ENCODE measurements around the gene MORC3. TPM values are rescaled to one million over a fixed set of nuclear protein-coding genes. Genes with fewer than 3 reads are reported as not detected.
"Not testable (repeated sequence)": the region's sequence is repeated elsewhere in the genome, so short reads cannot be mapped to it uniquely, and the experiment has no call there.

The MORC3 gene, protein sequence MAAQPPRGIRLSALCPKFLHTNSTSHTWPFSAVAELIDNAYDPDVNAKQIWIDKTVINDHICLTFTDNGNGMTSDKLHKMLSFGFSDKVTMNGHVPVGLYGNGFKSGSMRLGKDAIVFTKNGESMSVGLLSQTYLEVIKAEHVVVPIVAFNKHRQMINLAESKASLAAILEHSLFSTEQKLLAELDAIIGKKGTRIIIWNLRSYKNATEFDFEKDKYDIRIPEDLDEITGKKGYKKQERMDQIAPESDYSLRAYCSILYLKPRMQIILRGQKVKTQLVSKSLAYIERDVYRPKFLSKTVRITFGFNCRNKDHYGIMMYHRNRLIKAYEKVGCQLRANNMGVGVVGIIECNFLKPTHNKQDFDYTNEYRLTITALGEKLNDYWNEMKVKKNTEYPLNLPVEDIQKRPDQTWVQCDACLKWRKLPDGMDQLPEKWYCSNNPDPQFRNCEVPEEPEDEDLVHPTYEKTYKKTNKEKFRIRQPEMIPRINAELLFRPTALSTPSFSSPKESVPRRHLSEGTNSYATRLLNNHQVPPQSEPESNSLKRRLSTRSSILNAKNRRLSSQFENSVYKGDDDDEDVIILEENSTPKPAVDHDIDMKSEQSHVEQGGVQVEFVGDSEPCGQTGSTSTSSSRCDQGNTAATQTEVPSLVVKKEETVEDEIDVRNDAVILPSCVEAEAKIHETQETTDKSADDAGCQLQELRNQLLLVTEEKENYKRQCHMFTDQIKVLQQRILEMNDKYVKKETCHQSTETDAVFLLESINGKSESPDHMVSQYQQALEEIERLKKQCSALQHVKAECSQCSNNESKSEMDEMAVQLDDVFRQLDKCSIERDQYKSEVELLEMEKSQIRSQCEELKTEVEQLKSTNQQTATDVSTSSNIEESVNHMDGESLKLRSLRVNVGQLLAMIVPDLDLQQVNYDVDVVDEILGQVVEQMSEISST
- total RNA-seq (51.6 TPM), polyA plus RNA-seq (ENCODE audit: insufficient read depth in 1 of 8, insufficient read length in 8 of 8, low replicate concordance in 1 of 8) (10 to 100 TPM; 34.7 to 46.0 (median 36.2) TPM)
- long read RNA-seq, donor 1, full-length matches to known transcripts, result 2 of 10 reads
- long read RNA-seq, donor 1, partial matches to known transcripts, result 8 of 10 reads
- long read RNA-seq, donor 1, other reads (novel, unspliced or antisense), result 0 of 10 reads
- long read RNA-seq, donor 2, result 0 reads
- long read RNA-seq, donor 3, full-length matches to known transcripts, result 3 of 3 reads
- long read RNA-seq, donor 3, partial matches to known transcripts, result 0 of 3 reads
- long read RNA-seq, donor 3, other reads (novel, unspliced or antisense), result 0 of 3 reads
- long read RNA-seq, donor 4, full-length matches to known transcripts, result 3 of 3 reads
- long read RNA-seq, donor 4, partial matches to known transcripts, result 0 of 3 reads
- long read RNA-seq, donor 4, other reads (novel, unspliced or antisense), result 0 of 3 reads
- long read RNA-seq, donor 5, full-length matches to known transcripts, result 2 of 14 reads
- long read RNA-seq, donor 5, partial matches to known transcripts, result 12 of 14 reads
- long read RNA-seq, donor 5, other reads (novel, unspliced or antisense), result 0 of 14 reads
- long read RNA-seq, donor 6, full-length matches to known transcripts, result 6 of 12 reads
- long read RNA-seq, donor 6, partial matches to known transcripts, result 6 of 12 reads
- long read RNA-seq, donor 6, other reads (novel, unspliced or antisense), result 0 of 12 reads
- long read RNA-seq, donor 7, full-length matches to known transcripts, result 6 of 13 reads
- long read RNA-seq, donor 7, partial matches to known transcripts, result 7 of 13 reads
- long read RNA-seq, donor 7, other reads (novel, unspliced or antisense), result 0 of 13 reads
- long read RNA-seq, donor 8, full-length matches to known transcripts, result 4 of 4 reads
- long read RNA-seq, donor 8, partial matches to known transcripts, result 0 of 4 reads
- long read RNA-seq, donor 8, other reads (novel, unspliced or antisense), result 0 of 4 reads
- long read RNA-seq, donor 9, full-length matches to known transcripts, result 2 of 26 reads
- long read RNA-seq, donor 9, partial matches to known transcripts, result 24 of 26 reads
- long read RNA-seq, donor 9, other reads (novel, unspliced or antisense), result 0 of 26 reads
- long read RNA-seq, donor 10, full-length matches to known transcripts, result 3 of 13 reads
- long read RNA-seq, donor 10, partial matches to known transcripts, result 10 of 13 reads
- long read RNA-seq, donor 10, other reads (novel, unspliced or antisense), result 0 of 13 reads
- long read RNA-seq, donor 11, full-length matches to known transcripts, result 1 of 45 reads
- long read RNA-seq, donor 11, partial matches to known transcripts, result 44 of 45 reads
- long read RNA-seq, donor 11, other reads (novel, unspliced or antisense), result 0 of 45 reads

DNA sequence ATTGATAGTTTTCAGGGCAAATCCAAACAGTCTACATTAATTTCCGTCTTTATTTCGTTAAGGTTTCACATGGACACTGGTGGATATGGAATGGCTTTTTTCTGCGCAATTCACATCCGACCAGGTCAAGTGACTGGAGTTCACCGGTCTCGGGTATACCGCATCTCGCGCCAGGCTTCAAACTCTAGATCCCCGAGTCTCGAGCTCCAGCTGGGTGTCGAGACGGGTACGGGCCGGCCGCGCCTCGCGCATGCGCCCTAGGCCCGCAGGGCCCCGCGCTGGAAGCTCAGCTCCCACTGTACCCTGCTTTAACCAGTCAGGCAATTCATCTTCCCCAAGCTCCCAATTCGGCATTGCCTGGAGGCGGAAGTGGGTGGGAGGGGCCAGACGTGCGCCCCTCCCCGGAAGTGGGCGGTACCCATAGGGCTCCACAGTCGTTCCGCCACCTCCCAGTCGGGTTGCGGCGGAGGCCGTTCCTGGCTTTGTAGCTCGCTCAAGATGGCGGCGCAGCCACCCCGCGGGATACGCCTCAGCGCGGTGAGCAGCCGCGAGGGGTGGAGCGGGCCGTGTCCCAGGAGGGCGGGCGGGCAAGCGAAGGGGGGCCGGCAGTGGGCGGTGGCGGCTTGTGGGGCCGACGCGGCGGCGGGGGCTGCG, at the start of gene MORC3:
TSS of gene MORC3 (plus strand) at position 431 of the 654 bp plus-strand sequence. CDS start at position 499, 68 bp downstream.
- DNase-seq, result peak; percentile 99
- peaks cover 2% of the 10 kb centered on the region for H3K36me3 ChIP-seq (ENCODE audit: control insufficient read depth, insufficient read depth, low read length)
- peaks cover 16% of the 10 kb centered on the region for H3K4me1 ChIP-seq (ENCODE audit: control insufficient read depth, insufficient read depth, low read length)
- H3K4me3 ChIP-seq (ENCODE audit: low read length), result peak within 1 kb of the TSS; percentile 89
- no peaks in the 10 kb centered on the region for H3K27me3 ChIP-seq (ENCODE audit: control insufficient read depth, insufficient read depth, low read length)
- peak within 1 kb of the TSS; percentile 99 for H3K27ac ChIP-seq (ENCODE audit: low read length)
- H3K9me3 ChIP-seq (replicated peaks; ENCODE audit: control insufficient read depth, low read depth, low read length), result no peaks in the 10 kb centered on the region
- WGBS (ENCODE audit: insufficient coverage), result under 1% methylated on average over 57 of the region's 59 CpGs

DNA sequence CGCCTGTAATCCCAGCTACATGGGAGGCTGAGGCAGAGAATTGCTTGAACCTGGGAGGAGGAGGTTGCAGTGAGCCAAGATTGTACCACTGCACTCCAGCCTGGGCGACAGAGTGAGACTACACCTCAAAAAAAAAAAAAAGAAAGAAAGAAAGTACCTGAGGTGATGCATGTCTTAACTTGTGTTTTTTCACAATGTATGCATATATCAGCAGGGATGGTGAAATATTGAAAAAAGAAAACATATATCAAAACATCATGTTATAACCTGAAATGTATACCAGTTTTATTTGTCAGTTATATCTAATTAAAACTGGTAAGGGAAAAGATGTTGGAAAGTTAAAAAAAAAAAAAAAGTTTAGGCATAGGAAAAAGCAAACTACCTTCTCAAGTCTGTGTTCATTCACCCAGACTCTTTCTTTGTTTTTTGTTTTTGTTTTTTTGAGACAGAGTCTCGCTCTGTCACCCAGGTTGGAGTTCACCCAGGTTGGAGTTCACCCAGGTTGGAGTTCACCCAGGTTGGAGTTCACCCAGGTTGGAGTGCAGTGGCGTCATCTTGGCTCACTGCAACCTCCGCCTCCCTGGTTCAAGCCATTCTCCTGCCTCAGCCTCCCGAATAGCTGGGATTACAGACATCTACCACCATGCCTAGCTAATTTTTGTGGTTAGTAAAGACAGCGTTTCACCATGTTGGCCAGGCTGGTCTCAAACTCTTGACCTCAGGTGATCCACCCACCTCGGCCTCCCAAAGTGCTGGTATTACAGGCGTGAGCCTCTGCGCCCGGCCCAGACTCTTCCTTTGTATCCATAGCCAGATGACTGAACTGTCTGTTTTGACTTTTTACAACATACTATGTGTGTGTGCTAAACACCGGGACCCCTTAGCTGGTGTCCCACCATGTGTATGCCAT, 49.0 kb upstream of the MORC3 start:
- H3K4me3 ChIP-seq (ENCODE audit: low read length); H3K27ac ChIP-seq (ENCODE audit: low read length); H3K4me1 ChIP-seq (ENCODE audit: control insufficient read depth, insufficient read depth, low read length); H3K36me3 ChIP-seq (ENCODE audit: control insufficient read depth, insufficient read depth, low read length); H3K27me3 ChIP-seq (ENCODE audit: control insufficient read depth, insufficient read depth, low read length); DNase-seq; H3K9me3 ChIP-seq (replicated peaks; ENCODE audit: control insufficient read depth, low read depth, low read length): not testable (repeated sequence)
- 91% methylated on average over 6 of the region's 12 CpGs for WGBS (ENCODE audit: insufficient coverage)

DNA sequence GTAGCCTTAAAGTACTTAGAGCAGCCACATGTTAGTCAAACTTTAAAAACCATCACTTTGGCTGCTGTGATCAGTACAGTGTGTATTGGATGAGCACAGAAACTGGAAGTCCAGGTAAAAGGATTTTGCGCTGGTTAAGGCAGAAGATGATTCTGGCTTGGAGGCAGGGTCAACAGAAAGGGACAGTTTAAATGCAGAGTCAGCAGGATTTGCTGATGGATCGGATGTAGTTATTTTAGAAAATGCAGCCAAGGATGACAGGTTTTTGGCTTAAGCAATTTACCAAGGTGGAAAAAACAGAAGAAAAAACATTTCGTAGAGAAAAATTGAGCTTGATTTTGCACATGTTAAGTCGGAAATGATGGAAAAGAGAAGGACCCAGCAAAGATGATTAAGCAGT, 45.9 kb upstream of the MORC3 start:
- no peak overlapping the region for H3K4me3 ChIP-seq (ENCODE audit: low read length)

DNA sequence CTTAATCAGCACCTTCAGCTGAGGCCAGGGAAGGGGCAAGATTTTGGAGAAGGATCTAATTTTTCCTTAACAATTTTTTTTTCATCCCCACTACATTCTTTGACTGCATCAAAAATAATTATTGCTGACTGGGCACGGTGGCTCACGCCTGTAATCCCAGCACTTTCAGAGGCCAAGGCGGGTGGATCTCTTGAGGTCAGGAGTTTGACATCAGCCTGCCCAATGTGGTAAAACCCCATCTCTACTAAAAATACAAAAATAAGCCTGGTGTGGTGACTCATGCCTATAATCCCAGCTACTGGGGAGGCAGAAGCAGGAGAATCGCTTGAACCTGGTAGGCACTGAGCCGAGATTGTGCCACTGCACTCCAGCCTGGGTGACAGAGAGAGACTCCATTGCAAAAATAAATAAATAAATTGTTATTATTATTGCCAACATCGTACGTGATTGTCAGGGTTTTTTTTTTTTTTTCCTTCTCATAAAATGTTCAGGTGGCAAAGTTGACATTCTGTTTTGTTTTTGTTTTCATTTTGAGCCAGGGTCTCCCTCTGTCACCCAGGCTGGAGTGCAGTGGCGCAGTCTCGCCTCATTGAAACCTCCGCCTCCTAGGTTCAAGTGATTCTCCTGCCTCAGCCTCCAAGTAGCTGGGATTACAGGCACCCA, 37.3 kb upstream of the MORC3 start:
- Histone ChIP-seq H3K9me3 (replicated peaks; ENCODE audit: control insufficient read depth, low read depth, low read length) (no peaks in the 10 kb centered on the region), H3K27me3 (ENCODE audit: control insufficient read depth, insufficient read depth, low read length) (no peaks in the 10 kb centered on the region), H3K27ac (ENCODE audit: low read length) (no peak overlapping the region), H3K4me3 (ENCODE audit: low read length) (no peak overlapping the region), H3K36me3 (ENCODE audit: control insufficient read depth, insufficient read depth, low read length) (peaks cover 13% of the 10 kb centered on the region), H3K4me1 (ENCODE audit: control insufficient read depth, insufficient read depth, low read length) (peaks cover 2% of the 10 kb centered on the region)
- no peak for DNase-seq
- 100% methylated on average over 2 of the region's 10 CpGs for WGBS (ENCODE audit: insufficient coverage)

More for the DNA sequence above, 45.9 kb upstream of the MORC3 start:
- H3K27me3 ChIP-seq (ENCODE audit: control insufficient read depth, insufficient read depth, low read length), result no peaks in the 10 kb centered on the region
- H3K27ac ChIP-seq (ENCODE audit: low read length), result no peak overlapping the region
- DNase-seq, result no peak
- no peaks in the 10 kb centered on the region for H3K4me1 ChIP-seq (ENCODE audit: control insufficient read depth, insufficient read depth, low read length)
- 75% methylated on average over 4 of the region's 4 CpGs for WGBS (ENCODE audit: insufficient coverage)
- H3K9me3 ChIP-seq (replicated peaks; ENCODE audit: control insufficient read depth, low read depth, low read length), result no peaks in the 10 kb centered on the region
- peaks cover 15% of the 10 kb centered on the region for H3K36me3 ChIP-seq (ENCODE audit: control insufficient read depth, insufficient read depth, low read length)

DNA sequence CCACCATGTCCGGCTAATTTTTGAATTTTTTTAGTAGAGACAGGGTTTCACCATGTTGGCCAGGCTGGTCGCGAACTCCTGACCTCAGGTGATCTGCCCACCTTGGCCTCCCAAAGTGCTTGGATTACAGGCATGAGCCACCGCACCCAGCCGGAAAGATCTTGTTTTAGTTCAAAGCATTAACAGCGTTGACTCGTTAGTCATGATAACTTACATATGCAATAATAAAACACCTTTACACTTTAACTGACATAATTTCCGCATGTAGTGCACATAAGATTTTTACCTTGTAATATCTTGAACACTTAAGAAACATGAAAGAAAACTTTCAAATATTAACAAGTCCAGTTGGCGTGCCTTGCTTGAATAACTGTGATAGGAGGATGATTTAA, 36.8 kb upstream of the MORC3 start:
- 91% methylated on average over 5 of the region's 9 CpGs for WGBS (ENCODE audit: insufficient coverage)
- H3K36me3 ChIP-seq (ENCODE audit: control insufficient read depth, insufficient read depth, low read length); H3K27me3 ChIP-seq (ENCODE audit: control insufficient read depth, insufficient read depth, low read length); H3K9me3 ChIP-seq (replicated peaks; ENCODE audit: control insufficient read depth, low read depth, low read length); H3K27ac ChIP-seq (ENCODE audit: low read length); DNase-seq; H3K4me1 ChIP-seq (ENCODE audit: control insufficient read depth, insufficient read depth, low read length); H3K4me3 ChIP-seq (ENCODE audit: low read length): not testable (repeated sequence)

DNA sequence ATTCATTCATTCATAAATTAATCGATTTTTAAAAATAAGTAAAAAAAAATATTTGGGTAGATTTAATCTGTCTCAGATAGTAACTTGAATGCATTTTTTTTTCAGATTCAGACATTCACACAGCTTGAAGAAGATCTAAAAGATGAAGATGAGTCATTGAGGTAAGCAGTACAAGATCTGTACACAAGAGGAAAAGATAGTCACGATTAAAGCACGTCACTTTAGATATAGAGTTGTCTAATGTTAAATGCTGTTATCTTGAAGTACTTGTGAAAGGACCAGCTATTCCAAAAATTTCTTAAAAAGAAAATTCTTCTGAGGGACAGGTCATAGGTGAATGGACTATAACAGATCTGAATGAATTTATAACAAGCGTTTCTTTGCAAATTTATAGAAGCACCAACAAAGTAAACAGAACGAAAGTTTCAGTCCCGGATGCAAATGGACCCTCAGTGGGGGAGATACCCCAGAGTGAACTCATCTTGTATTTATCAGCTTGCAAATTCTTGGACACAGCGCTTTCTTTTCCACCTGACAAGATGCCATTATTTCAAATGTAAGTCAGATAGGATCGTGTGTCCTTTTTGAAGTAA, 31.2 kb upstream of the MORC3 start:
- Histone ChIP-seq H3K4me3 (ENCODE audit: low read length) (peak overlapping the region; percentile 8), H3K27ac (ENCODE audit: low read length) (peak overlapping the region; percentile 93), H3K4me1 (ENCODE audit: control insufficient read depth, insufficient read depth, low read length) (peaks cover 13% of the 10 kb centered on the region), H3K36me3 (ENCODE audit: control insufficient read depth, insufficient read depth, low read length) (peaks cover 8% of the 10 kb centered on the region), H3K27me3 (ENCODE audit: control insufficient read depth, insufficient read depth, low read length) (no peaks in the 10 kb centered on the region), H3K9me3 (replicated peaks; ENCODE audit: control insufficient read depth, low read depth, low read length) (no peaks in the 10 kb centered on the region)
- DNase-seq, result no peak
- WGBS (ENCODE audit: insufficient coverage), result no CpG with 5 or more reads among the region's 8 CpGs

DNA sequence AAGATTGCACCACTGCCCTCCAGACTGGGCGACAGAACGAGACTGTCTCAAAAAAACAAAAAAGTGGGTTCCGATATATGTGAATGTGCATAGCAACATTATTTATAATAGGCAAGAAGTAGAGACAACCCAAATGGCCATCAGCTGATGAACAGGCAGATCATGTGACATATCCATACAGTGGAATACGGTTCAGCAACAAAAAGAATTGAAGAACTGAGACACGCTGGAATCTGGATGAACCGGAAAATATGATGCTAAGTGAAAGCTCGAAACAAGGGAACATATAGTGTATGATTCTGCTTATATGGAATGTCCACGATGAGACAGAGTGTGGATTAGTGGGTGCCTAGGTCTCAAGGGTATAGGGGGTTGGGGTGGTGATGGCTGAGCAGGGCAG, 28.5 kb upstream of the MORC3 start:
- 87% methylated on average over 5 of the region's 8 CpGs for WGBS (ENCODE audit: insufficient coverage)
- H3K36me3 ChIP-seq (ENCODE audit: control insufficient read depth, insufficient read depth, low read length), result peaks cover 8% of the 10 kb centered on the region
- no peaks in the 10 kb centered on the region for H3K27me3 ChIP-seq (ENCODE audit: control insufficient read depth, insufficient read depth, low read length)
- H3K4me1 ChIP-seq (ENCODE audit: control insufficient read depth, insufficient read depth, low read length), result peaks cover 13% of the 10 kb centered on the region
- DNase-seq, result no peak
- no peak overlapping the region for H3K4me3 ChIP-seq (ENCODE audit: low read length)
- H3K9me3 ChIP-seq (replicated peaks; ENCODE audit: control insufficient read depth, low read depth, low read length), result no peaks in the 10 kb centered on the region
- H3K27ac ChIP-seq (ENCODE audit: low read length), result no peak overlapping the region
